Middle frontal gyrus (tissue), 1 donor: ENCODE measurements around the gene SETD3.

Experiments used
- DNase-seq: peaks from one replicate; pipeline ENCODE4 v3.0.0-alpha.2; 2015; ENCODE audit warnings: low spot score; ENCODE audit errors: extremely low spot score

The SETD3 gene

DNA sequence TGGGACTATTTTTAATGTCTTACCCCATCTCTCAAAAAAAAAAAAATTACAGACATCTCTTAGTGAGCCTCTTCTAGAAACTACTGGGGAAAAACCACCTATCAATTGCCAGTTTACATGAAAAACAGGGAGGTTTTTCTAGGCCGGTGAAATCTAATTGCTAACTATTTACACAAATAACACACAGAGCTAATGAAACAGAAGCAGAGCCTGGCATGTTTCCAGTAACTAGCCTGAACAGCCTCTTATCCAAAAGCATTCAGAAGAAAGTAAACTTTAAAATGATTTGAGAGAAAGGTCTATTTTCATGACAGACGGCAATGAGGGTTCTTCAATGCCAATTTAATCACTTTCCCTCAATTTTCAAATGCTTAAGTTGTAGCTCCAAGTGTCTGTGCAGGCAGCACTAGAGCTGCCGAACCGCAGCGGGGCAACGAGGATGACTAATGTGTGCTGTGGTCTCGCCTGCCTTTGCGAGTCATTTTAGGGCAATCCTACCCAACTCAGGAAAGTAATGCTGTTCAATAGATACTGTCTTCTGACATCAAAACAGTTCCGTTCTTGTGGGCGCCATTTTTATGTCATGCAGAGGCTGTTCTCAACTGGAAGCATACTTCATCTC, 84.6 kb downstream of the SETD3 start:
- DNase-seq = no peak

DNA sequence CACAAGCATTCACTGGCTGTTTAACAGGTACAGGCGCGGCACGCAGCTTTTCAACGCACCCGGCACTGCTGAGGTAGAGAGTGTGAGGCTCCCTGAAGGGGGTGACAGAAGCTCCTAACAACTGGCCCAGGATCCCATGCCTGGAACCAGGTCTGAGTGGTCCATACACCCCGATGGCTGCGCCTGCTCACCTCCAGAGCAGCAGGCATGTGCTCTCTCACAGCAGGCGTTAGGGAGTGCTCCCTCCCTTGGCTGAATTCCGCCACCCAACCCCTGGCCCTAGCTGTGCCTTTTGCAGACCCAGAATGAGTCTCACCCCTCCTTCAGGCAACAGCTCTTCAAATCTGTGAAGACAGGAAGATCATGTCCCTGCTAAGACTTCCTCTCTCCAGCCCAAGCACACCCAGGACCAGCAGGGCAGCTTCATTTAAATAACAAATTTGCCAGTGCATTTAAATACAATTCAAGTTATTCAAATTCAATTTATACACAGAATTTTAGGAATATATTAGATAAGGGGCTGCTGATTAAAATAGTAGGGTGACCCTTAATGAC, 86.0 kb downstream of the SETD3 start:
- DNase-seq = no peak

DNA sequence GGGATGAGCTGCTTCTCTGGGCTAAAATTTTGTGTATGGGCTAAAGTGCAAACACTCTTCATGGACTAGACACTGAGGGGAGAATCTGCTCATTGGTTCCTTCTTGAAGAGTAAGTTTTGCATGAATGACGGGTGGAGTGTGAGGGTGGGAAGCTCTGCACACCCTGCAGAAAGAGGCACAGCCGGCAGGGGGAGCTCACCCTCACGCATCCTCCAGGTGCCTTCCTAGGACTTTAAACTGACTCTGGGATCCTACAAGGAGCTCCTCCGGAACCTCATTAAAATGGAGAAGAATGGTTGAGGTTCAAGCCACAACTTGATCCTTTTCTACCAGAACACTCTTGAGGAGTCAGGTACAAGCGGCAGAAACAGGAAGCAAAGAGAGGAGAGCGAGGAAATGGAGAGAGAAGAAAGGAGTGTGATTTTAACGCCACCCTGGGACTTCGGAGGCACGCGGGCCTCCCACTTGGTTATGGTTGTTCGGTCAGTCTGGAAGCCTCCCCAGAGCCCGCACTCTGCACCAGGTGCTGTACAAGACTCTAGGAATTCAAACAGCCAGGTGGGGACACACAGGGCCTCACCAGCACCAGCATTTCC, 87.5 kb downstream of the SETD3 start:
- DNase-seq = no peak

DNA sequence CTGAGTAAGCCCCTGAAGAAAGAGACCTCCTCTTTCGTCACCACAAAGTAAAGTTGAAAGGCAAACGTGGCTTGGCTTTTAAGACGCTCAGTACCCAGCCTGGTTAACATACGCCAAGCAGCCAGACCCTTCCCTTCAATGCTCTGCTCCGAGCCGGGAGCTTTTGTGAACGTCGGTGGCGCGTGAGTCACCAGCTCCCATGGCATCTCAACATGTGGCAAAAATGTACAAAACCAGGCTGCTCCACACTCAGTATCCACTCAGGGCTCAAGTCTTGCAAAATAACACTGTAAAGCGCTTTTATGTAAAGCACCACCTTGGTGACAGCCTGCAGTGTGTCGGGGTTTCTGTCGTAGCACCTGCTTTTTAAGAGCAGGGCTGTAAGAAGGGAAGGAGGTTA, 89.0 kb downstream of the SETD3 start:
- DNase-seq = no peak

DNA sequence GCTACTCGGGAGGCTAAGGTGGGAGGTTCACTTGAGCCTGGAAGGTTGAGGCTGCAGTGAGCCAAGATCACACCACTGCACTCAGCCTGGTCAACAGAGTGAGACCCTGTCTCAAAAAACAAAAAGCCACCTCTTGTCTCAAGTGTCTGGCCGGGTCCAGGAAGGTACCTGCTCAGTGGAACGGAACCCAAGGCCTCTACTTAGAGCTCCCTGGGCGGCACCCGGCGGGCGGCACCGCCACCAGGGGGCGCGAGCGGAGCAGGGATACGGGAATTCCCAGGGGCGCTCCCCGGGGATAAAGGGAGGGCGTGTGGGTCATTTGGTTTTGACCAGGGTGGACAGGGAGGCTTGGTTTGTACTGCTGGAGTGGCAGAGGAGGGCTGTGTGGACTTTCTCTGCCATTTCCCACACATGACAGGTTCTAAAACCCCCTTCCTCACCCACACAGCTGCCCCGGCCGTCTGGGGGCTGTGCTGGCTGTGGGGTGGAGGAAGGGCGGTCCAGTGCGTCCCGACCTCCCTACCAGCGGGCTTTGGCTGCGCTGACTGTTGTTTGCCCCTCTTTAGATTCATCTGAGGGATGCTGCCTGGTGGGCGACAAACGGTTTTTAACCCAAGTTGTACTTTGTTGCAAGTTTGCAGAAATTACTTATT, 91.4 kb downstream of the SETD3 start:
- no peak for DNase-seq

DNA sequence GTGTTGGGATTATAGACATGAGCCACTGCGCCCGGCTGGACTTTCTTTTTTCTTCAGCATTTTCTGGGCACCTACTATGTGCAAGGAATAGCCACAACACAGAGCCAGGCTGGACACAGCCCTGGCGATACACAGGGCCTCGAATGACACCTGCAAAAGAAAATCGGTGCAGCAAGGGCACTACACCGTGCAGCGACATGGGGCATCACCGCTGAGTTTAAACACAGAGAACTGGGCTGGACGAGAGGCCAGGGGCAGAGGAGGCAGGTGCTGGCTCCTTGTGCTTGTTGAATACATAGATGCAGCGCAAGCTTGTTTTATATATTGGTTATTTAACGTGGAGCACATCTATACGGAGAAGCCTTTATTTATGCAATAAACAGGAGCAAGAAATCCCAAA, 92.4 kb downstream of the SETD3 start:
- DNase-seq = no peak

DNA sequence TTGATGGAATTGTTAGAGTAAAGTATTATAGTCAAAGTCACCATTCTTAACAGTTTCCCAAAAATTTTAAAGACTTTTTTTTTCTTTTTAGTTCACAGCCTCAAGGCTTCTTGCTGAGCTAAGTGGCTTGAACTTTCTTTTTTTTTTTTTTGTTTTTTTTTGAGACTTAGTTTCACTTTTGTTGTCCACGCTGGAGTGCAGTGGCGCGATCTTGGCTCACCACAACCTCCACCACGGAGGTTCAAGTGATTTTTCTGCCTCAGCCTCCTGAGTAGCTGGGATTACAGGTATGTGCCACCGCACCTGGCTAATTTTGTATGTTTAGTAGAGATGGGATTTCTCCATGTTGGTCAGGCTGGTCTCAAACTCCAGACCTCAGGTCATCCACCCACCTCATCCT, 92.8 kb downstream of the SETD3 start:
- DNase-seq = no peak

DNA sequence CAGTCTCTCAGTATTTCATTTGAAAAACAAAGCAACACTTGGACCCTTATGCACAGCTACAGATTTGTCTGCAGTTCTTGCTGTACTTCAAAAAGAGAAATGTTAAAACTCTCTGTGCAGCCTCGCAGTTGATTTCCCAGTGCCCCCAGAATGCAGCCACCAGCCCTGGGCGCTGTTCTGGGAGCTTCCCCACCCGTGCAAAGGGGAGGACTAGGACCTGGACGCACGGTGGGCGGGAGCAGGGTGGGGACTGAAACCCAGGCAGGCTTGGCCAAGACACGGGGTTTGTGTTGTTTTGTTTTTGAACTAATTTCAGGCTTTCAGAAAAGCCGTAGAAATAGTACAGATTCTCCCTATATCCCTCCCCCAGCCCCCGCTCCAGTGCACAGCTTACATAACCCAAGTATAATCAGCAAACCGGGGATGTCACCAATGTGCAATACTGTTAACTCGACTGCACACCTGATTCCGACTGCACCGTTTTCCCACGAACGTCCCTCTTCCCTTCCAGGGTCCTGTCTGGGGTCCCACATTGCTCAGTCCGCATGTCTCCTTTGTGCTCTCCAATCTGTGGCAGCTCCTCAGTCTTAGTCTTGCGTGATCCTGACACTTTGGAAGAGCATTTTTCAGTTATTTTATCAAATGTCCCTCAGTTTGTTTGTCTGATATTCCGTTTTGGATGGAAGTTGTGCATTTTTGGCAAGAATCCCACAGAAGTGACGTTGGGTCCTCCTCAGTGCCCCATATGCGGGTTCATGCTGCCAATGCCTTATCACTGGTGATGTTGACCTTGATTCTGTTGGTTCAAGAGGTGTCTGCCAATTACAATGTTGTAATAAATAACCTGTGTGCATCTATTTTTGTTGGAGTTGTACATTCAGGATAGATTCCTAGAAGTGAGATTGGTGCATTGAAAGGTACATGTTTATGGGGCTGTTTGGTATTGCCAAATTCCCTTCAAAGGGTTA, 95.9 kb downstream of the SETD3 start:
- DNase-seq = no peak

DNA sequence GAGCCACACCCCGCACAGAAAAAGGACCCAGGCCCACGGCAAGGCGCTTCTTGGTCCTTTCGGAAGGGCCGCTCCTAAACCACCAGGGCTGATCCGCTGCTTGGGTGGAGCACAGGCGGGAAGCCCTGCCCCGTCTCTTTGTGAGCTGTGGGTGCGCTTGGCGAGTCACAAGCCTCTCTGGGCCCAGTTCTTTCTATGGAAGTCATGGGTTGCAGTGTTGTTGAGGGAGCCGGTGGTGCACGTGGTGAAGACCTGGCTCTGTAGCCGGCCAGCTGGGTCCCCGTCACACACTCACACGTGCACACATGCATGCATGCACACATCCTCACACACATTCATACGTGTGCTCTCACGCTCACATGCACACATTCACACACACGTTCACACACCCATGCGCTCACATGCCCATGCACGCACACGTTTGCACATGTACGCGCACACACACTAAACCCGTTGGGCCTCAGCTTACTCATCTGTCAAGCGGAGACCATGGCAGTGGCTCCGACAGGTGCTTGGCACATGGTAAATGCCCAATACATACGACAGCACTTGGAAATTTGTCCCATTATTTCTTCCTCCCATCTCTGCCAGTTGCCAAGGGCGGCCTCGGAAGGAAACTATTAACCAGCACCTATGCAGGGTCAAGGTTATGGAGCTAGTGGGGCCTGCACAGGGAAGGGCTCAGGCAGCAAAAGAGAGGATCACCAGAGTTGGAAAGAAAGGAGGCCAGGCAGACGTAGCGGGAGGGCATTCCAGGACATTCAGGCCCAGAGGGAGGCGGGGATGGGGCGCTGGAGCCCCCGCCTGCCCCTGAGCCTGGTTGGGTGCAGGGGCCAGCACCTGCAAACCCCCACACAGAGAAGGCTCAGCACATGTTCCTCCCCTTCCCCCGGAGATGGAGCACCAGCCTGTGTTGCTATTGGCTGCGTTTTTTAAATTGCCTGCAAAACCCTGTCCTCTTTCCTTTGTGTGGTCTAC, 96.9 kb downstream of the SETD3 start:
- no peak for DNase-seq

DNA sequence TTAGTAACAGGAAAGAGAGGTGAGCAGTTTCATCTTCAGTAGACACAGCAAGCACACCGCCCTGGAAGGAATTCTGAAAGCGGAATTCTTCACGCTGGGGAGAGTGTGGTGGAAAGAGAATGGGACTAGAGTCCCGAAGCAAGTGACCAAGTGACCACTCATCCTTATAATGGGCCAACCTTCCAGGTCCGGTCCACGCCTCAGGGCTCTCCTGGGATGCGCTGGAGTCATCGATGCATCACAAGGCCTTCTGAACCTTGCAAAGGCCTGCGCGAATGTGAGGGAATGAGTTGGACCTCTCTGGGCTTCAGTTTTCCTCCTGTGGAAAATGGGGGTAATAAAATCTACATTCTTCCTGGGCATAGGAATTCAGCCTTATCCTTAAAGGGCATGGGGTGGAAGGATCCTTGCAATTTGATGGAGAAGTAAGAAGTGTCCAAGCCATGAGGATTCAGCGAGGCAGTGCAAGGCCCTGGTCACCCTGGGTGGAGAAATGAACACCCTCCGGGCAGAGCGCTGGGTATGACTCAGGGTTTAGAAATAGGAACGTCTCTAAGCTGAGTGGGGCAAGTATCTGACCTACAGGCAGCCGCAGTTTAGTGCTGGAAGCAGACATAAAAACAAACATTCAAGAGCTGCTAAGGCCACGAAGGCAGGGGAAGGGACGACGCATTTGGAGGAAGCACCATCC, 97.7 kb downstream of the SETD3 start:
- DNase-seq = no peak

DNA sequence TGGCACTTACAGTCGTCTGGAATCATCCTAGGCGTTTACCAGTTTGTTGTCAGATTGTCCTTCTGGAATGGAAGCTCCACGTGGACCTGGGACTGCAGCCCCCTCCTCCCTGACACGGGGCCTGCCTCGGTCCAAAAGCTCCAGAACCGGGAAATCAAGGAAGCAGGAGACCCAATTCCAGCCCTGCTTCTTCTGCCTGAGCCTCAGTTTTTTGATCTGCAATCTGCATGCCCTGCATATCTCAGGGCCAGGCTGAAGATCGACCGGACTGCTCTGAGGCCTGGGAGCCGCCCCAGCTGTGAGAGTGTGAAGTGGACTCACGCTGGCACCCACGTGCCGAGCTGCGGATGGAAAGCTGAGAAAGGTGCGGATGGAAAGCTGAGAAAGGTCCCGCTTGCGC, 98.6 kb downstream of the SETD3 start:
- no peak for DNase-seq

DNA sequence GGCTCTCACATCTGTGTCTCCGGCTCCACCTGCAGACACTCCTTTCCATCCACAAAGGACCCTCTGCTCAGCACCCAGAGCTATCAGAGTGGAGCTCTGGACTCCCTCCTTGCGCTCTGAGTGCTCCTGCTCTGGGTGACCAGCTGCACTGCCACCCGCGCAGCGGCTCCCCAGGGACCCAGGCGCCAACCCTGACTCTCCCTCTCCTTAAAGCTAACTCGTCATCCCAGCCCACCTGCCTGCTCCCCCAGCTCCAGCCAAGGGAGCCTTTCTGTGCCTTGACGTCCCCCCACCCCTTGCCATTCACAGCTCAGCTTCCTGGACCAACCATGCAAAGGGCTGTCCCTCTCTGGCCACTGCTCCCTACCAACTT, 99.0 kb downstream of the SETD3 start:
- DNase-seq = no peak

DNA sequence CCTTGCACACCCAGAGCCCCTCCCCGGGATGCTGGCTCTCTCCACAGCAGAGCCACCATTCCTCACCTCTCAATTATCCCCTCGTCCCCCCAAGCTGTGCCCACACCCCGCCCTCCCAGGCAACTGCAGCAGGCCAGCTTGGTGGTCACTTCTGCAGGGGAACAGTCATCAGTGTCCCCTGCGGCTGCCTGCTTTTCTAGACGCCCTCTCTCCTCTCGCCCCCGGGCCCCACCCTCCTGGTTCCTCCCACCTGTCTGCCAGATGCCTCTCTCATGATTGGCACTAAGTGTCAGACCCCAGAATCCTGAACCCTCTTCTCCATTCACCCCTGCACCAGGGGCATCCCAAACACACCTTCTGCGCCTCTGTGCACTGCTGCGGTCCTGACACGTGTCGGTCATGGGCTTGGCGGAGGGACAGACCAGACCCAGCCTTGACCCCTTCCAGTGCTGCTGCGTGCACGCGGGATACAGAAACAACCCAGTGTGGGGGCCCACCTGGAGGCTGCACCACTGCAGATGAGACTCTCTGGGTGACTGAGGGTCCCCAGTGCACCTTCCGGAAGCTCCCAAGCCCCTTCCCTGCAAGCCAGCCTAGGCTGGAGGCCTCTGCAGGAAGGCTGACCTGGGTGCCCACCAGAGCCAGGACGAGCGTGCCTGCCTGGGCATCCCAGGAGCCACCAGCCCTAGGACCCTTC, 99.5 kb downstream of the SETD3 start:
- DNase-seq = no peak

DNA sequence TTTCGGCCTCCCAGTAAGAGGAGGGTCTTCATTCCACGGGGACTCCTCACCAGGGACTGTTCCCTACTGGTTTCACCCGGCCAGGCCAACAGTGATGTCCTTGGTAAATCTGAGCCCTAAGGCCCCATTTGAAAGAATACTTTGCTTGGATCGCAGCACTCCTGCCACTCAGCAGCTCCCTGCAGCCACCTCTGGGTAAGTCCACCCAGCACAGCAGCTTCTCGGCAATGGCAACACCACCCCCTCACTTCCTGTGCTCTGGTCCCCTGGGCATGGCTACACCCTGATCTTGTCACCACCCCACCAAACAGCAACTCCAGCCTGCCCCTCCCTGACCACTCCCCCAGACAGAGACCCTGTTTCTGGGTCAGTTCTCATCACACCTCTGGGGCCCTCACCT, 100.3 kb downstream of the SETD3 start:
- DNase-seq = no peak

DNA sequence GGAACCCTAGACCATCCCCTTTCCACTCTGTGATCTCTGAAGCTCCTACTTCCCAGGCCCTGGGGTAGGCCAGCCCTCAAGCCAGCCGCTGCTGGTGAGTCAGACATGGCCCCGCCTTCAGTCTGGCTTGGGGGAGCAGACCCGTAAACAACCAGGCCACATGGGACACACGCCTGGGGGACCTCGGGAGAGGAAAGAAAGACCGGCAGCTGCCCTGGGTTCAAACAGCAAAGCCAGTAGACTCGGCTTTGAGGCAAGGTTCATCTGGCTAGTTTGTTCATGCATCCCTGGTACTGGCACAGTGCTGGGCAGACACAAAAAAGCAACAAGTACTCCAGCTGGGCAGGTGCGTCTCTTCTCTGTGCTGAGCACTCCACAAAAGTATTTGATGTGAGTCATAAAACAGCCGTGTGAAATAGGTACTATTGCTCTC, 101.9 kb downstream of the SETD3 start:
- DNase-seq = no peak

DNA sequence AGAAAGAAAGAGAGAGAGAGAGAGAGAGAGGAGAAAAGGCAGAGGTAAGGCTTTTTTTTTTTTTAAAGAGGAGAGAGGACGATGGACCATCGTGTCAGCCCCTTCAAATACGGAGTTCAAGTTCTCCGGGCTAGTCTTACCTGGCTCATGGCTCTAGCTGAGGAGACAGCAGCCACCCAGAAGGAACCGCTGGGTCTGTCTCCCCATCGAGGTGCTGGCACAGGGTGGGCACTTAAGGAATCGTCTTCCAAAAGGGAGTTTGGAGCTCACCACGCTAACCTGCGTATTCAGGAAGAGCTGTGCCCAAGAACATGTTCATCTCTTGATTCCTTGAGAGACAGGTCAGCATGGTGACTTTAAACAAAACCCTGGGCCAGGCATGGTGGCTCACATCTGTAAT, 102.7 kb downstream of the SETD3 start:
- DNase-seq = no peak

DNA sequence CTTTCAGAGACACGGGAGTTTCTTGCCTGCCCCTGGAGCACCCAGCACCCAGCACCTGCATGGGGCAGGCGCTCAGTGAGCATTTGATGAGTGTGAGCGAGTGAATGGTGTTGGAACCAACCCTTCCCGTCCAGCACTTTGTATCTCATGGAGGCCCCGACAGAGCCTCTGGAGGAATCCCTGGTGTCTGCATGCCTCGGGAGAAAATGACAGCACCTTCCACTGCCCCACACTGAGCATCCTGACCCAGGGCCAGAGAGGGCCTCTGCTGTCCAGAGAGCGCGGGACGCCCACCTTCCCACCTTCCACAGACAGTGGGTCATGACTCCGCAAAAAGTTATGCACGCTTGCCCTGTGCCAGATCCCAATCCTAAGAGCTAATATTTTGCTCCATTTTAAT, 105.7 kb downstream of the SETD3 start:
- no peak for DNase-seq

DNA sequence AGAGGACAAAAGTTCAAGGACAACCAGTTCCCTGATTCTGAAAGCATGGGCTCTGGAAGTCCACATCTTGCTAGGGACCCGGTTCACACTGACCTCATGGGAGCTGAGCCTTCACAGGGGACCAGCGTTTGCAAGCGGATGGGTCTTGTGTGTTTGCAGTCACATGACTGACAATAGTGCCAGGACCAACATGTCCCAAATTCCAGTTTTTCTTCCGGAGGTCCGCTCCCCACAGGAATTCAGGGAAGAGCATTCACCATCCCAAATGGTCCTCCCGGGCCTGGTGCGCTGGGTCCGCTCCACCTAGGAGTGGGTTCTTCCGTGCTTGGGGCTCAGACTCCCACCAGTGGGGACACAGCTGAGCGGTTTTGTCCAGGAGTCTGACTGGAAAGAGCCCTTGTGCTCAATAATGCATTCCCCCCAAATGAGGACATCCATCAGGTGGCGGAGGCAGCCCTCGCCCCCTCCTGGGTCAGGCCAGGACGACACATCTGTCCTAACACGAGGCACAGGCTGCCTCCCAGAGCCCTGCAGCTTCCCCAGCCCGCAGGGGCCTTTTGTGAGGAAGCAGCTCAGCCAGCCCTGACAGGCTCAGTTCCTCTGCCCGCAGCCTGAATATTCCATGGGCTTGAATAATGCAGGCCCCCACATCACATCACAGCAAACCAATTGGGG, 116.9 kb downstream of the SETD3 start:
- DNase-seq = no peak

DNA sequence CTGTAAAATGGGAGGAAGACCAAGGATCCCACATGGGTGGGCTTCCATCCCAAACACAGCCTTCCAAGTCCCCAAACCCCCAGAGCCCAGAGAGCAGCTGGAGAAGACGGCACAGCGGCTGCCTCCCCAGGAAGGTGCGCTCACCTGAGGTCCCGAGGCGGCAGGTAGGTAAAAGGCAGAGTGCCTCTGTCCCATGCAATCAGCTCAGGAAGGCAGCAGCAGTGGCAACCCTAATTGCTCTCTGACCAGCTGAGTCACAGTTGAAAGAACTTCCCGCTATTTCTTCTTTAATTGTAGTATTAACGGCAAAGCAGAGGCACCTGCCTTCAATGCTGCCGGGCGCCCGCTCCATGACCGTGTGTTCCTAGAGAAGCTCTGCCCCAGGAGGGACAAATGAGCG, 117.6 kb downstream of the SETD3 start:
- no peak for DNase-seq
